ENCODE measurements around the gene CKB.
"Not testable (repeated sequence)": the region's sequence is repeated elsewhere in the genome, so short reads cannot be mapped to it uniquely, and the experiment has no call there.

CKB gene

GRCh38 chr14:103512701-103513611 is 9.7 kb downstream of the CKB start:
- Histone ChIP-seq H3K4me1 (ENCODE audit: control insufficient read depth in 1 of 2, insufficient read depth in 2 of 2, low read length in 2 of 2) (peaks cover under 1 to 30% of the 10 kb centered on the region in 2 donors), H3K4me3 (ENCODE audit: low read depth in 1 of 2, low read length in 2 of 2) (no peak overlapping the region), H3K36me3 (ENCODE audit: control insufficient read depth in 1 of 2, insufficient read depth in 2 of 2, low read length in 2 of 2) (peaks cover 0 to 12% of the 10 kb centered on the region in 2 donors), H3K27me3 (ENCODE audit: low read depth, low read length) (no peaks in the 10 kb centered on the region), H3K27ac (ENCODE audit: low read length) (peak overlapping the region; percentile 35), H3K9me3 (ENCODE audit: control insufficient read depth in 1 of 2, low read length in 2 of 2) (no peaks in the 10 kb centered on the region)

GRCh38 chr14:103512180-103512579 is 10.4 kb downstream of the CKB start:
- peaks cover 5 to 16% of the 10 kb centered on the region in 2 donors for H3K36me3 ChIP-seq (ENCODE audit: control insufficient read depth in 1 of 2, insufficient read depth in 2 of 2, low read length in 2 of 2)
- not testable (repeated sequence) for H3K4me3 ChIP-seq (ENCODE audit: low read depth in 1 of 2, low read length in 2 of 2); H3K27me3 ChIP-seq (ENCODE audit: low read depth, low read length); H3K9me3 ChIP-seq (ENCODE audit: control insufficient read depth in 1 of 2, low read length in 2 of 2)
- peak overlapping the region; percentile 35 for H3K27ac ChIP-seq (ENCODE audit: low read length)
- H3K4me1 ChIP-seq (ENCODE audit: control insufficient read depth in 1 of 2, insufficient read depth in 2 of 2, low read length in 2 of 2), result peaks cover 0 to 22% of the 10 kb centered on the region in 2 donors

GRCh38 chr14:103510724-103511693 is 11.6 kb downstream of the CKB start:
- Histone ChIP-seq H3K4me3 (ENCODE audit: low read depth in 1 of 2, low read length in 2 of 2) (no peak overlapping the region), H3K4me1 (ENCODE audit: control insufficient read depth in 1 of 2, insufficient read depth in 2 of 2, low read length in 2 of 2) (peaks cover 0 to 19% of the 10 kb centered on the region in 2 donors), H3K36me3 (ENCODE audit: control insufficient read depth in 1 of 2, insufficient read depth in 2 of 2, low read length in 2 of 2) (peaks cover 5 to 18% of the 10 kb centered on the region in 2 donors), H3K27me3 (ENCODE audit: low read depth, low read length) (no peaks in the 10 kb centered on the region), H3K27ac (ENCODE audit: low read length) (no peak overlapping the region), H3K9me3 (ENCODE audit: control insufficient read depth in 1 of 2, low read length in 2 of 2) (no peaks in the 10 kb centered on the region)

GRCh38 chr14:103509864-103510723 is 12.5 kb downstream of the CKB start:
- Histone ChIP-seq H3K27me3 (ENCODE audit: low read depth, low read length) (no peaks in the 10 kb centered on the region), H3K4me3 (ENCODE audit: low read depth in 1 of 2, low read length in 2 of 2) (no peak overlapping the region), H3K4me1 (ENCODE audit: control insufficient read depth in 1 of 2, insufficient read depth in 2 of 2, low read length in 2 of 2) (peaks cover 0 to 19% of the 10 kb centered on the region in 2 donors), H3K9me3 (ENCODE audit: control insufficient read depth in 1 of 2, low read length in 2 of 2) (no peaks in the 10 kb centered on the region), H3K27ac (ENCODE audit: low read length) (no peak overlapping the region), H3K36me3 (ENCODE audit: control insufficient read depth in 1 of 2, insufficient read depth in 2 of 2, low read length in 2 of 2) (peaks cover 8 to 26% of the 10 kb centered on the region in 2 donors)

GRCh38 chr14:103508521-103509329 is 13.9 kb downstream of the CKB start:
- H3K27ac ChIP-seq (ENCODE audit: low read length), result no peak overlapping the region
- peaks cover 18 to 37% of the 10 kb centered on the region in 2 donors for H3K36me3 ChIP-seq (ENCODE audit: control insufficient read depth in 1 of 2, insufficient read depth in 2 of 2, low read length in 2 of 2)
- H3K27me3 ChIP-seq (ENCODE audit: low read depth, low read length), result no peaks in the 10 kb centered on the region
- H3K4me3 ChIP-seq (ENCODE audit: low read depth in 1 of 2, low read length in 2 of 2), result no peak overlapping the region
- no peaks in the 10 kb centered on the region for H3K9me3 ChIP-seq (ENCODE audit: control insufficient read depth in 1 of 2, low read length in 2 of 2)
- H3K4me1 ChIP-seq (ENCODE audit: control insufficient read depth in 1 of 2, insufficient read depth in 2 of 2, low read length in 2 of 2), result peaks cover 0 to 15% of the 10 kb centered on the region in 2 donors

- Histone ChIP-seq H3K4me3 (ENCODE audit: low read depth in 1 of 2, low read length in 2 of 2) (no peak overlapping the region), H3K36me3 (ENCODE audit: control insufficient read depth in 1 of 2, insufficient read depth in 2 of 2, low read length in 2 of 2) (peaks cover 27 to 47% of the 10 kb centered on the region in 2 donors), H3K4me1 (ENCODE audit: control insufficient read depth in 1 of 2, insufficient read depth in 2 of 2, low read length in 2 of 2) (peaks cover 0 to 6% of the 10 kb centered on the region in 2 donors), H3K27ac (ENCODE audit: low read length) (no peak overlapping the region), H3K27me3 (ENCODE audit: low read depth, low read length) (no peaks in the 10 kb centered on the region), H3K9me3 (ENCODE audit: control insufficient read depth in 1 of 2, low read length in 2 of 2) (no peaks in the 10 kb centered on the region)
Observed at GRCh38 chr14:103507751-103508150, 14.9 kb downstream of the CKB start.

GRCh38 chr14:103504991-103505565 is 17.6 kb downstream of the CKB start:
- no peaks in the 10 kb centered on the region for H3K27me3 ChIP-seq (ENCODE audit: low read depth, low read length)
- peaks cover 43 to 62% of the 10 kb centered on the region in 2 donors for H3K36me3 ChIP-seq (ENCODE audit: control insufficient read depth in 1 of 2, insufficient read depth in 2 of 2, low read length in 2 of 2)
- H3K4me1 ChIP-seq (ENCODE audit: control insufficient read depth in 1 of 2, insufficient read depth in 2 of 2, low read length in 2 of 2), result peaks cover 0 to 4% of the 10 kb centered on the region in 2 donors
- H3K27ac ChIP-seq (ENCODE audit: low read length), result no peak overlapping the region
- no peaks in the 10 kb centered on the region for H3K9me3 ChIP-seq (ENCODE audit: control insufficient read depth in 1 of 2, low read length in 2 of 2)
- H3K4me3 ChIP-seq (ENCODE audit: low read depth in 1 of 2, low read length in 2 of 2), result no peak overlapping the region

- Histone ChIP-seq H3K36me3 (ENCODE audit: control insufficient read depth in 1 of 2, insufficient read depth in 2 of 2, low read length in 2 of 2) (peaks cover 47 to 56% of the 10 kb centered on the region in 2 donors), H3K9me3 (ENCODE audit: control insufficient read depth in 1 of 2, low read length in 2 of 2) (no peaks in the 10 kb centered on the region), H3K27ac (ENCODE audit: low read length) (no peak overlapping the region), H3K4me1 (ENCODE audit: control insufficient read depth in 1 of 2, insufficient read depth in 2 of 2, low read length in 2 of 2) (peaks cover 0 to 4% of the 10 kb centered on the region in 2 donors), H3K27me3 (ENCODE audit: low read depth, low read length) (no peaks in the 10 kb centered on the region), H3K4me3 (ENCODE audit: low read depth in 1 of 2, low read length in 2 of 2) (no peak overlapping the region)
Observed at GRCh38 chr14:103503296-103503695, 19.3 kb downstream of the CKB start.

GRCh38 chr14:103502877-103503276 is 19.8 kb downstream of the CKB start:
- Histone ChIP-seq H3K9me3 (ENCODE audit: control insufficient read depth in 1 of 2, low read length in 2 of 2) (no peaks in the 10 kb centered on the region), H3K27ac (ENCODE audit: low read length) (no peak overlapping the region), H3K36me3 (ENCODE audit: control insufficient read depth in 1 of 2, insufficient read depth in 2 of 2, low read length in 2 of 2) (peaks cover 47 to 56% of the 10 kb centered on the region in 2 donors), H3K4me1 (ENCODE audit: control insufficient read depth in 1 of 2, insufficient read depth in 2 of 2, low read length in 2 of 2) (peaks cover 0 to 4% of the 10 kb centered on the region in 2 donors), H3K4me3 (ENCODE audit: low read depth in 1 of 2, low read length in 2 of 2) (no peak overlapping the region), H3K27me3 (ENCODE audit: low read depth, low read length) (no peaks in the 10 kb centered on the region)
